ENCODE measurements around the gene DUSP9.
A peak's percentile ranks its signal among the peaks of the same experiment; 100 is the strongest.
"Not testable (repeated sequence)": the region's sequence is repeated elsewhere in the genome, so short reads cannot be mapped to it uniquely, and the experiment has no call there.

The DUSP9 gene

DNA sequence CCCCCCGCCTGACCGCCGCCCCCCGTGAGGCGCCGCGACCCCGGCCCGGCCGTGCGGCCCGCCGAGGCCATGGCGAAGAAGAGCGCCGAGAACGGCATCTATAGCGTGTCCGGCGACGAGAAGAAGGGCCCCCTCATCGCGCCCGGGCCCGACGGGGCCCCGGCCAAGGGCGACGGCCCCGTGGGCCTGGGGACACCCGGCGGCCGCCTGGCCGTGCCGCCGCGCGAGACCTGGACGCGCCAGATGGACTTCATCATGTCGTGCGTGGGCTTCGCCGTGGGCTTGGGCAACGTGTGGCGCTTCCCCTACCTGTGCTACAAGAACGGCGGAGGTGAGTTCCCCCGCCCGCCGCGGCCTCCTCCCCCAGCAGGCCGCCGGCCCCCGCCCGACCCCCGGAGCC, 41.5 kb downstream of the DUSP9 start:
- TF ChIP-seq, protein P1, sequence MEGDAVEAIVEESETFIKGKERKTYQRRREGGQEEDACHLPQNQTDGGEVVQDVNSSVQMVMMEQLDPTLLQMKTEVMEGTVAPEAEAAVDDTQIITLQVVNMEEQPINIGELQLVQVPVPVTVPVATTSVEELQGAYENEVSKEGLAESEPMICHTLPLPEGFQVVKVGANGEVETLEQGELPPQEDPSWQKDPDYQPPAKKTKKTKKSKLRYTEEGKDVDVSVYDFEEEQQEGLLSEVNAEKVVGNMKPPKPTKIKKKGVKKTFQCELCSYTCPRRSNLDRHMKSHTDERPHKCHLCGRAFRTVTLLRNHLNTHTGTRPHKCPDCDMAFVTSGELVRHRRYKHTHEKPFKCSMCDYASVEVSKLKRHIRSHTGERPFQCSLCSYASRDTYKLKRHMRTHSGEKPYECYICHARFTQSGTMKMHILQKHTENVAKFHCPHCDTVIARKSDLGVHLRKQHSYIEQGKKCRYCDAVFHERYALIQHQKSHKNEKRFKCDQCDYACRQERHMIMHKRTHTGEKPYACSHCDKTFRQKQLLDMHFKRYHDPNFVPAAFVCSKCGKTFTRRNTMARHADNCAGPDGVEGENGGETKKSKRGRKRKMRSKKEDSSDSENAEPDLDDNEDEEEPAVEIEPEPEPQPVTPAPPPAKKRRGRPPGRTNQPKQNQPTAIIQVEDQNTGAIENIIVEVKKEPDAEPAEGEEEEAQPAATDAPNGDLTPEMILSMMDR (conservative IDR thresholded peaks at IDR 0.05; ENCODE audit: low read depth, low read length): no peak
- DNase-seq (ENCODE audit: low read depth): no peak
- H3K4me3 ChIP-seq (ENCODE audit: low read length): peak overlapping the region; percentile 42

DNA sequence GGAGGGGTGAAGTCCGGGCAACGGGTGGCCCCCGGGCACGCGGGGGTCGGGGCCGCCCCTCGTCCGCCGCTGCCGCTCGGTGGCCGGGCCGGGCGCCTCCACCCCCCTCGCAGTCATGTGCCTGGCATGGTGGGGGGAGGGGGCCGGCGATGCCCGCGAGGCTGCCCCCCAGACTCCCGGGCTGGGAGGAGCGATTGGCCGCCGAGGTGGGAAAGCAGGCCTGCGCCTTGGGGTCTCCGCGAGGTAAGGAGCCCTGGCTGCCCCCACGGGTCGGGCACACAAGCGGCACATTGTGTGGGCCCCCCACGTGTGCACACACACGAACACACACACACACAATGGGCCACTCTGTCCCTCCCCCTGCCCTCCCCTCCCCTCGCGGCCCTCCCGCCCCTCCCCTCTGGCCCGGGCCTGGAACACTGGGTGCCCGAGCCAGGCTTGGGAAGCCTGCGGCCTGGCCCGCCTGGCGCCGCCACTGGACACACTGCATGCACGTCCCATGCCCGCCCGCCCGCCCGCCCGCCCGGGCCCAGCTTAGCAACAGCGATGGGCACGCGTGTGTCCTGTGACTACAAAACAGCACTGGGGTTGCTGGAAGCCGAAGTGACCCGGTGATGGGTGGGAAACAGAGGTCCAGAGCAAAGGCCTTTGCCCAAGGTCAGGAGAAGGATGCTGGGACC, 42.0 kb downstream of the DUSP9 start:
- no peak for DNase-seq (ENCODE audit: low read depth)
- TF ChIP-seq, protein P1 (conservative IDR thresholded peaks at IDR 0.05; ENCODE audit: low read depth, low read length): no peak
- peak overlapping the region; percentile 48 for H3K4me3 ChIP-seq (ENCODE audit: low read length)

DNA sequence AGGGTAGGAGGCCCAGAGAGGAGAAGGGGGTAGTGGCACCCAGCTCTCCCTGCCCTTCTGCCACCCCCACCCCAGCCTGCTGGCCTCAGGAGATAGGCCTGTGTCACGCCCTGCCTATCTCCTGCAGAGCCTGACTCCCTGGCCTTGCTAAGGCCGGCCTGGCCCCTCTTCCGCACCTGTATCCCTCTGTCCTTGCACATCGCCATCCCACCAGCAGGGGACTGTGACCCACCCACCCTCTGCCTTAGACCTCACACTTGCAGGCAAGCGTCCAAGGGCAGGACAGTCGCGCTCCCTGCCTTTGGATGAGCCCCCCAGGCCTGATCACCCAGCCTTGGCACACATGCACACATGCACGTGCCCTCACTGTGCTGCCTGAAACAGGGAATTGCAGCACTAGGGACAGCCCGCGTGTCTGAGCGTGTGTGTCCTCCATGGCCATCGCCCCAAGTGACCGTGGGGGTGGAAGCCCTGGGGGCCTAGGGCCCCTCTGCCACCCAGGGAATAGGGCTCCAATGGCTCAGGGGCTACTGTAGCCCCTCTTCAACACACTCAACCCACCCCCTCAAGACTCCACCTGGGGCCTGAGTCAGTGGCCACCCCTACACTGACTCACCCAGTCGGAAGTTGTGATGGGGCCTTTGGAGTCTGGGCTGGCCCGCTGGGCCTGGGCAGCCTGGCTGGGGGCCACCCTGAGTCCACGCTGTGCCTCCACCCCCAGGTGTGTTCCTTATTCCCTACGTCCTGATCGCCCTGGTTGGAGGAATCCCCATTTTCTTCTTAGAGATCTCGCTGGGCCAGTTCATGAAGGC, 42.9 kb downstream of the DUSP9 start:
- TF ChIP-seq, protein P1 (conservative IDR thresholded peaks at IDR 0.05; ENCODE audit: low read depth, low read length): peak; percentile 48
- no peak for DNase-seq (ENCODE audit: low read depth)

DNA sequence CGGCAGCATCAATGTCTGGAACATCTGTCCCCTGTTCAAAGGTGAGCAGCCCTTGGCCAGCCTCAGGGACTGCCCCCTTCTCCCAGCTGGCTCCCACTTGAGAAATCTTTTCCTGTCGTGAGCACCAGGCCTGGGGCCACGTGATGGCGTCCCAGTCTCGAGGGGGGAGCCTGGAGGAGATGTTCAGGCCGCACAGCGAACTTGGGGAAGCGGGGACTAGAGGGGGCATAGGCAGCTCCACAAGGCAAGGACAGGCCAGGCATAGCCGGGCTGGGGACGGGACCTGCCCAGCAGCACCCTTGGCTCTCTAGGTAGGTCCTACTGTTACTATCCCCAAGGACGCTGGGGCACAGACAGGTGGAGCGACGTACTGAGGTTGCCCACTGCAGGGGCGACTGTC, 43.5 kb downstream of the DUSP9 start:
- no peak for DNase-seq (ENCODE audit: low read depth)

More for the DNA sequence above, 42.9 kb downstream of the DUSP9 start:
- peak overlapping the region; percentile 48 for H3K4me3 ChIP-seq (ENCODE audit: low read length)

DNA sequence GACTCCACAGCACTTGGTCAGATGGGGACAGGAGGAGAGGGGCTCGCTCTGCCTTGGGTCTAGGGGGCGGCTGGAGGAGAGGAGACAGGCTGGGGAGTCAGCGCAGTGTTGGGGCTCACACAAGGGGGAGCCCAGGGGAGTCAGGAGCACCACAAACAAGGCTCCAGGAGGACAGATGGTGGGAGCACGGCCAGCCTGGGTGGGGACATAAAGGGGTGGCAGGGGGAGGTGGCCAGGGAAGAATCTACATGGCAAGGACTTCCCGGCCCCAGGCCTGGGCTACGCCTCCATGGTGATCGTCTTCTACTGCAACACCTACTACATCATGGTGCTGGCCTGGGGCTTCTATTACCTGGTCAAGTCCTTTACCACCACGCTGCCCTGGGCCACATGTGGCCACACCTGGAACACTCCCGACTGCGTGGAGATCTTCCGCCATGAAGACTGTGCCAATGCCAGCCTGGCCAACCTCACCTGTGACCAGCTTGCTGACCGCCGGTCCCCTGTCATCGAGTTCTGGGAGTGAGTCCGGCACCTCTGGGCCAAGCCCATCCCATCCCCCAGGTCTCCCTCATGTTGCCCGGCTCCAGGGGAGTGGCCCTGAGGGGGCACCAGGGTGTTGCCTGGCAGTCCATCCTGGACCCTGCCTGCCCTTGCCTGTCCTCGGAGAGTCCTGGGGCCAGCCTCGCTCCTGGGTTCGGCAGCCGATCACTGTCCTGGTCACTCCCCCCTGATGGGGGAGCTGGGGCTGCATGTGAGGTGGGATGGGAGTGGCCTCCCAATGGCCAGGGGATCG, 44.2 kb downstream of the DUSP9 start:
- not testable (repeated sequence) for DNase-seq (ENCODE audit: low read depth); H3K4me3 ChIP-seq (ENCODE audit: low read length)

More for the DNA sequence above, 43.5 kb downstream of the DUSP9 start:
- peak overlapping the region; percentile 48 for H3K4me3 ChIP-seq (ENCODE audit: low read length)
- TF ChIP-seq, protein P1 (conservative IDR thresholded peaks at IDR 0.05; ENCODE audit: low read depth, low read length): no peak

DNA sequence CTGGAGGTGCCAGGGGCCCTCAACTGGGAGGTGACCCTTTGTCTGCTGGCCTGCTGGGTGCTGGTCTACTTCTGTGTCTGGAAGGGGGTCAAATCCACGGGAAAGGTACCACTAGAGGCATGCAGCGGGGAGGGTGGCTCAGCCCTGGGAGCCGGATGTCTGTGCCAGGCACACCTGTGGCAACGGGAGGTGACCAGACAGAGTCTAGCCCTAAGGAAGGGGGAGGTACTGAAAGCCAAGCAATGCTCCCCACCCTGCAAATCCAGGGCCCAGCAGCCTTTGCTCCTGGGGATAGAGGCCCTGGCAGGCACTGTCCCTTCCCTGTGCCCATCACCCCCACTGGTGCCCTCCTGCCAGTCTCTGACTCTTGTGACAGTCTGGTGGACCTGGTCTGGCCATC, 45.0 kb downstream of the DUSP9 start:
- TF ChIP-seq, protein P1 (conservative IDR thresholded peaks at IDR 0.05; ENCODE audit: low read depth, low read length): no peak
- H3K4me3 ChIP-seq (ENCODE audit: low read length): no peak overlapping the region
- no peak for DNase-seq (ENCODE audit: low read depth)

DNA sequence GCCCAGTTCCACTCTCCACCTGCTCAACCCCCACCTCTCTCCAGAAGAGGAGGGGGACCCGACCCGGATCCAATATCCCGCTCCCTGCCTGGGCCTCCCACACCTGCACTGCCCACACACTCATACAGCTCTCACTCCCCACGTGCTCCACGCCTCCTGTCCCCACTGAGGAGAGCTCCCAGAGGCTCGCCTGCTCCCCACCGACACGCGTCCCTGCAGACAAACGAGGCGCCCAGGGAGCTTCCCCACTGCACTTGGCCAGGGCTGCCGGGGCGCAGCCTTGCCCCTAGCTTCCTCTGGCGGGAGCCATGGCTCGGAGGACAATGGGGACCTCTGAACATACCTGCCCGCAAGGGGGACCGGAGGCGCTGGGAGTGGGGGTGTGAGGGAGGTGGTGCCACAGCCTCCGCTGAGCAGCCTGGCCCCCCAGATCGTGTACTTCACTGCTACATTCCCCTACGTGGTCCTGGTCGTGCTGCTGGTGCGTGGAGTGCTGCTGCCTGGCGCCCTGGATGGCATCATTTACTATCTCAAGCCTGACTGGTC, 45.7 kb downstream of the DUSP9 start:
- TF ChIP-seq, protein P1 (conservative IDR thresholded peaks at IDR 0.05; ENCODE audit: low read depth, low read length): no peak
- DNase-seq (ENCODE audit: low read depth): no peak

More for the DNA sequence above, 45.7 kb downstream of the DUSP9 start:
- no peak overlapping the region for H3K4me3 ChIP-seq (ENCODE audit: low read length)
